Activated effector memory CD4-positive, alpha-beta T cell treated with Interleukin-2 at 50 U/mL for 16 hours (primary cell): Measurements from ENCODE around the gene MOCS3.

Experiments
- DNase-seq: peaks from one replicate; pipeline ENCODE4 v3.0.0-alpha.2; 2020

The MOCS3 gene

GRCh38 chr20:50958615-50959542 lies at the start of gene MOCS3:
MOCS3 (plus strand) TSS chr20:50958818; CDS start chr20:50958843, 25 bp downstream.
- DNase-seq, result peak; percentile 76

GRCh38 chr20:50909413-50909812 lies 49.2 kb upstream of the MOCS3 start:
- no peak for DNase-seq

- DNase-seq, result no peak
Measured at GRCh38 chr20:50911030-50911429, 47.6 kb upstream of the MOCS3 start.

- no peak for DNase-seq
Measured at GRCh38 chr20:50911716-50912115, 46.9 kb upstream of the MOCS3 start.

GRCh38 chr20:50913690-50914375 lies 44.8 kb upstream of the MOCS3 start:
- no peak for DNase-seq

GRCh38 chr20:50915424-50915823 lies 43.2 kb upstream of the MOCS3 start:
- no peak for DNase-seq

GRCh38 chr20:50916257-50916656 lies 42.4 kb upstream of the MOCS3 start:
- DNase-seq, result no peak

GRCh38 chr20:50916934-50917333 lies 41.7 kb upstream of the MOCS3 start:
- no peak for DNase-seq

- DNase-seq, result no peak
Measured at GRCh38 chr20:50918403-50918802, 40.2 kb upstream of the MOCS3 start.

GRCh38 chr20:50919567-50919966 lies 39.1 kb upstream of the MOCS3 start:
- no peak for DNase-seq

GRCh38 chr20:50920997-50921396 lies 37.6 kb upstream of the MOCS3 start:
- no peak for DNase-seq

GRCh38 chr20:50921803-50922501 lies 36.7 kb upstream of the MOCS3 start:
- no peak for DNase-seq

GRCh38 chr20:50924261-50924920 lies 34.2 kb upstream of the MOCS3 start:
- no peak for DNase-seq

- no peak for DNase-seq
Measured at GRCh38 chr20:50926530-50926929, 32.1 kb upstream of the MOCS3 start.

- no peak for DNase-seq
Measured at GRCh38 chr20:50928469-50928868, 30.1 kb upstream of the MOCS3 start.

GRCh38 chr20:50929299-50930138 lies 29.1 kb upstream of the MOCS3 start:
- peak; percentile 84 for DNase-seq

- DNase-seq, result peak; percentile 17
Measured at GRCh38 chr20:50930139-50930975, 28.3 kb upstream of the MOCS3 start.

- no peak for DNase-seq
Measured at GRCh38 chr20:50930976-50931305, 27.7 kb upstream of the MOCS3 start.

GRCh38 chr20:50931306-50932015 lies 27.2 kb upstream of the MOCS3 start, which contains the start of gene ADNP:
ADNP (minus strand) TSS chr20:50931437; CDS start chr20:50903996, 27,441 bp downstream.
- peak; percentile 81 for DNase-seq

- DNase-seq, result no peak
Measured at GRCh38 chr20:50932016-50932485, 26.6 kb upstream of the MOCS3 start.
